GM19193 (cell line): Measurements from ENCODE around the gene TJAP1.
A peak's percentile ranks its signal among the peaks of the same experiment; 100 is the strongest.

Experiments
- POLR2A ChIP-seq: IDR thresholded peaks from 4 replicates; pipeline ENCODE4 v1.6.1; 2011; ENCODE audit not compliant: insufficient read depth, insufficient read length; ENCODE audit errors: extremely low read depth

TJAP1 gene

DNA sequence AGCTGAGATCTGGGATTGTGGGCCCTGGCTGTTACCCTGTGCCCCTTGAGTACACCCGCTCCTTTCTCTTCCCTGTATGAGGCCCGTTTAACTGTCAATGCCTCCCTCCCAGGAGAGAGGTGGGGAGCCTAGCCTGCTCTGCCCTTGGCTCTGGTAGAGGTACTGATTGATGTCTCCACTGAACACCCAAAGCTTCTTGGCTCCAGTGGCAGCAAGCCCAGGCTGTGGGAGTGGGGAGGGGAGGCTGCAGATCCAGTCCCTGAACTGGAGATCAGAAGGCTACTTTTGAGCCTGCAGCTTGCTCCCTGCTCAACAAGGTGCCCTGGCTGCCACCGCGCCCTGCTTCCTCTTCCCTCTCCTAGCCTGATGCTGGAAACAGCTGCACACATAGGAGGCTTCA lies 25.3 kb downstream of the TJAP1 start:
- no peak for TF ChIP-seq POLR2A

DNA sequence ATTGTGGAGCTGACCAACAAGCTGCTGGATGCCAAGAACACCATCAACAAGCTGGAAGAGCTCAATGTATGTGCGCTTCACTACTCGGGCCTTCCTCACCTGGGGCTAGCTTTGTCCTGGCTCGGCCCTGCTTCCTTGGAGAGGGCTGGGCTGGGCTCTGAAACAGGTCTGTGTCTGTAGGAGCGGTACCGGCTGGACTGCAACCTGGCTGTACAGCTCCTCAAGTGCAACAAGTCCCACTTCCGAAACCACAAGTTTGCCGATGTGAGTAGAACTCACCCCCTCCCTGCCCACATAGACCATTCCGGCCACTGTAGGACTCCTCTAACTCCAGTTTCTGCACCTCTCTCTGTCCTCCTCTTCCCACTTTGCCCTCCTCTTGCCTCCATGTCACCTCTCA lies 26.1 kb downstream of the TJAP1 start:
- no peak for TF ChIP-seq POLR2A

DNA sequence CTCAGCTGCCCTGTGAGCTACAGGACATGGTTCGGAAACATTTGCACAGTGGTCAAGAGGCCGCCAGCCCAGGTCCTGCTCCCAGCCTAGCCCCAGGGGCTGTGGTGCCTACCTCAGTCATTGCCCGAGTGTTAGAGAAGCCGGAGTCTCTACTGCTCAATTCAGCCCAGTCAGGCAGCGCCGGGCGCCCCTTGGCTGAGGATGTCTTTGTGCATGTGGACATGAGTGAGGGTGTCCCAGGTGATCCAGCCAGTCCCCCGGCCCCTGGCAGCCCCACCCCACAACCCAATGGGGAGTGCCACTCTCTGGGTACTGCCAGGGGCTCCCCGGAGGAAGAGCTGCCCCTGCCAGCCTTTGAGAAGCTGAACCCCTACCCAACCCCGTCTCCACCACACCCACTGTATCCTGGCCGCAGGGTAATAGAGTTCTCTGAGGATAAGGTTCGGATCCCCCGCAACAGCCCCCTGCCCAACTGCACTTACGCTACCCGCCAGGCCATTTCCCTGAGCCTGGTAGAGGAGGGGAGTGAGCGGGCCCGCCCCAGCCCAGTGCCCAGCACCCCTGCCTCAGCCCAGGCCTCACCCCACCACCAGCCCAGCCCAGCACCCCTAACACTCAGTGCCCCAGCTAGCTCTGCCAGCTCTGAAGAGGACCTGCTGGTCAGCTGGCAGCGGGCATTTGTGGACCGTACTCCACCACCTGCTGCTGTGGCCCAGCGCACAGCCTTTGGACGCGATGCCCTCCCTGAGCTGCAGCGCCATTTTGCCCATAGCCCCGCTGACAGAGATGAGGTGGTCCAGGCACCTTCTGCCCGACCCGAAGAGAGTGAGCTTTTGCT lies 27.6 kb downstream of the TJAP1 start:
- no peak for TF ChIP-seq POLR2A

DNA sequence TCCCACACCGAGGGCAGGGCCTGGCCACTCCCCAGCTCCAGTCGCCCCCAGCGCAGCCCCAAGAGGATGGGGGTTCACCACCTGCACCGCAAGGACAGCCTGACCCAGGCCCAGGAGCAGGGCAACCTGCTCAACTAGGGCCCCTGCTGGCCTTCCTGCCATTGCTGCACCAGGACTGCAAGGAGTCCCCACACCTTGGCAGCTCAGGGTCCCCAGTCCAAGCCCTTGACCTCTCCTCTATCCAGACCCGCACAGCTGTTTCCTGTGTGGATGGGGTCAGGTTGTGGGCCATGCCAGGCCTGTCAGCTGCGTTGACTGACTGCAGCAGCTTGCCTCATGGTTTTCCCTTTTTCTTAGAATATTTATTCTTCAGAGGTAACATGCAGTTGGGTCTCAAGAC lies 28.3 kb downstream of the TJAP1 start:
- TF ChIP-seq POLR2A = no peak

DNA sequence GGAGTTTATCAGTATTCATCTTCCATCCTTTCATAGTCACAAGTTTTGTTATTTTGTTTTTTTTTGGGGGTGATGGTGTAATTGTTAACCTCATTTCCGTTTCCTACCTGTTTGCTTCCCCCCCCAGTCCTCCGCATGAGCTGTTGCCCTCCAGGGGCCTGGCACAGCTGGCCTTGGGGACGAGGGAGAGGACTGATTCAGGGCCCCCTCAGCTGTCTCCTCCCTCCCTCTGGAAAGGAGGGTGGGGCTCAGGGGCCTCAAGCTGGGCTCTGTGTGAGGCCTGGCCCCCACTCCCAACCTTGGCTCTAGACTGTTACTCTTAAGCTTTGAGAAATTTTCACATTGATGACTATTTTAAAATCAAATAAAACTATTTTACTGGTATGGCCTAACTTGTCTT lies 28.8 kb downstream of the TJAP1 start:
- TF ChIP-seq POLR2A = no peak

DNA sequence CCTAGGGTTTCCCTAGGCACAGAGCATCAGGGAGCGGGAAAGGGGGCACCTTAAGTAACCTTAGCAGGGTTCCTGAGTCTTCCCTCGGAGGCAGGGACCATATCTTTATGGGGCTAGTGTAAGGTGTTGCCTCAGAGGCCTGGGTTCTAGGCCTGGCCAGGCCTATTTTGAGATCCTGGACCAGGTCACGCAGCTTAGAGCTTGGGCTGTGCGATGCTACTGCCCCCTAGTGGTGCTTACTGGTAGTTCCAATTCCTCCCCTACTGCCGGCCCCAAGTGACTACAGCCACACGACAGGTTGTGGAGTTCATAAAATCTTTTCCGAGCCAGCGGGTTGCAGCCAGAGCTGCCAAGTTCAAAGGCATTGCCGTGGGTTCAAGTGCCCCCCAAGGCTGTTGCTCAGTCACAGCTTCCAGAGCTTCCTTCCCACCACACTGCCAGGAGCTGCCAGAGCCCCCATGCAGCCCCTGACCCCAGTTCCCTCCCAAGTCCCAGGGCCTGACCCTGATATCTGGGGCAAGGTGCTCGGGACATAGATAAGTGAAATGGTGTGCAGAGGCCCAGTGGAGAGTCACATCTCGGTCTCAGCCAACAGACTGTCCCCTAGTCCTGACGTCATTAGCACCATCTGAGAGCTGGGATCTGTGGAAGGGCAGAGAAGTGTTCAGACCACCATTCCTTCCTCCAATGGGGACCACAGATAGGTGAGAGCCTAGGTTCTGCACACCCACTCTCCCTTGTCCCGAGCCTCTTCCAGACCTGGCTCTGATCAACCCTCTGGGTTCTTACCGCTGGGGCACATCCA lies 29.5 kb downstream of the TJAP1 start:
- TF ChIP-seq POLR2A = no peak

DNA sequence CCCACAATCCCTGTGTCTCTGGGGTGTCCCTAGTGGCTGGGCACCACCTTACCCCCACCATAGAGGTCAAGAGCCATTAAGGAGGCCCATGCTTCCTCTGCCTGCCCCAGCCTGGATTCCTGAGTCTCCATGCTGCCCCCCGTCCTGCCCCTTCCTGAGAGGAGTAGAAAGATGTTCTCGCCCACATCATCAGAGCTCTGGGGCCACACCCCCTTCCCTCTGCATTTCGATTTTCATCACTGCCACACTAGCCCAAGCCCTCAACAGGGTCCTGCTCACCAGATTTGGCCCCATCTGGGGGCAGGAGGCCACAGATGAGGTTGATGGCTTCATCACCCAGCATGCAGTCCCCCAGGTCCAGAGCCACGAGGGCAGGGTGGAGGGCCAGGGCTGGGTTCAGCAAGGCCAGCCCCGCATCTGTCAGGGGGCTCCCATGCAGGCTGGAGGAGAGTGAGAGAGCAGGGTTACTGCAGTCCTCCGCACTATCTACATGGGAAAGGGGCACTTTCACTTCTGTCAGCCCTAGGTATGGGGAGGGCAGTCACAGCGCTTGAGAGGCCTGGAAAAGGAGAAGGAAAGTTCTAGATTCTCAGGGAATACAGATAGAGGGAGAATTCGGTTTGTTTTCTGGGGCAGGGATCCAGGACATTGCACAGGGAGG lies 31.2 kb downstream of the TJAP1 start:
- TF ChIP-seq POLR2A = no peak

DNA sequence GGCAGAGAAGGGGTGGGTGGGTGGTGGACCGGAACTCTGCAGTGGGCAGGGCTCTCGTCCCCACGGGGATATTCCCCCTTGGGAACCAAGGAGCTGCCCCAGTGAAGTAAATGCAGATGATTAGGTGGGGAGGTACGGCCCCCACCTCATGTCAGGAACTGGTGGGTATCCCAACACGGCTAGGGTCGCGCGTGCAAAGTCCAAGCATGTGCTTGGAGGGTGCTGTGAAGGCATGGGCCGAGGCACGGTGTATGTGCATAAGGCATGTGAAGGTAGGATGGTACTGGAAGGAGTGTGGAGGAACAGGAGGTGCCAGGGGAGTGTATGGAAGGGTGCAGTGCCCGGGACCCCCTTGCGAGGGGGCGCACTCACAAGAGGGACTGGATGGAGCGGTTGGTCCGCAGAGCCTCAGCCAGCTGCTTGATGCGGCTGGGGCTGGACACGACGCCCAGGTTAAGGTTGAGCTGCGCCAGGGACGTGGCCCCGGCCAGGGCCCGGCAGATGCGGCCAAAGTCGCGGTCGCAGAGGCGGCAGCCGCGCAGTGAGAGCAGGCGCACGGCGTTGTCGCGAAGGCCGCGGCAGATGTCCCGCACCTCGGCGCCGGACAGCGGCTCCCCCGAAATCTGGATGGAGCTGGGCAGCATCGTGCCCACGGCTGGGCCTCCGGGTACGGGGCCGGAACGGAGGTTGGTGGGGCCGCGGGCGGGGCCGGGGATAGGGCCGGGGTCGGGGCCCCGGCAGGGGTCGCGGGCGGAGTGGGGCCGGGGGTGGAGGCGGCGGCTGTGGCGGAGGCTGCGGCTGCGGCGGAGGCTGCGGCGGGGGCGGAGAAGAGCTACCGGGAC lies 32.0 kb downstream of the TJAP1 start:
- TF ChIP-seq POLR2A = no peak

DNA sequence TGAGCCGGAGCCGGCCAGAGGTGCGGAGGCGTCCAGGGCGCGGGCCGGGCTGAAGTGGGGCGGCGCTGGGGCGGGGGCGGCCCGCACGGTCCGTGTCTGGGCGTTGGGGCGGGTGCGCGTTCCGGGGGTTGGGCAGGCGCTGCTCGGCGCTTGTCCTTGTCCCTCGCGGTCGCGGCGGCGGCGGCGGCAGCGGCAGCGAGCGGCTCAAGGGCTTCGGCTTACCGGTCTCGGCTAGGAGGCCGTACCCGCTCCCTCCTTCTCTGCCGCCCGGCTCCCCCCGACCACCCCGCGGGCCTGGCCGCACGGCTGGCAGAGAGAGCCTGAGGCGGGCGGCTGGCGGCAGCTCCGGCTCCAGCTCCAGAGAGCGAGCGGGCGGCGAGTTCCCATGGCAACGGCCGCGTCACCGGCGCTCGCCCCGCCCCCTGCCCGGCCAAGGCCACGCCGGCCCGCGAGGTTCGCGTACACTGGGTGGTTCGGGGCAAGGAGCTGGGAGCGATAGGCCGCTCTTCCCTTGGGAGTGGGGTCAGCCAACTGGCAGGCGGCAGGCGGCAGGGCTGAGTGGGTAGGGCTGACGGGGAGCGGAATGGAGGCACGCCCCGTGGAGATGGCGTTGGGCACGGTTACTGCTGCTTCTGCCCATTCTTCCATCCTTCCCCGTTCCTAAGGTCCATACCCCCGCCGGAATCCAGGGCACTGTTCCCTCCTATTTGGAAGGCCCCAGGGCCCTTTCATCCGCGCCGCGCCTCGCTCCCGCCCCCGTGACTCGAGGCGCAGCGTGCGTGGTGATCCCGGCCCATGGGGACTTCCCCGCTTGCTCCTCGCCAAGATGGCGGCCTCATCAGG lies 32.8 kb downstream of the TJAP1 start, which contains the start of gene LRRC73:
Gene LRRC73, minus strand, starts transcription at position 363 of the 843 bp plus-strand sequence. CDS start 561 bp downstream, outside the sequence.
- TF ChIP-seq POLR2A = no peak

DNA sequence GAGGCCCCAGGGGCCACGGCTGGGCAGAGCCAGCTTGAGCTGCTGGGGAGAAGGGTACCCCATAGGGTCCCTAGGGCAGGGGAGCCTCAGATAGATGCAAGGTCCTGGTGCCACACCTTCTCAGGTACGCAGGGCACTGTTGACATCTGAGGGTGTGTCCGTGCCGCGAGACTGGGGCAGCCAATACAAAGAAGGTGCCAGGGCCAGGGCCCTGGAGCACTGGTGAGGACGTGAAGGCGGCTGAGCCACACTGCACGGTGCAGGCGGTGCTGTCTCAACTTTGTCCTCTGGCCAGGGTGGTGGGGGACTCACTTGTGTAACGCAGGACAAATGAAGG lies 33.4 kb downstream of the TJAP1 start:
- TF ChIP-seq POLR2A = no peak

DNA sequence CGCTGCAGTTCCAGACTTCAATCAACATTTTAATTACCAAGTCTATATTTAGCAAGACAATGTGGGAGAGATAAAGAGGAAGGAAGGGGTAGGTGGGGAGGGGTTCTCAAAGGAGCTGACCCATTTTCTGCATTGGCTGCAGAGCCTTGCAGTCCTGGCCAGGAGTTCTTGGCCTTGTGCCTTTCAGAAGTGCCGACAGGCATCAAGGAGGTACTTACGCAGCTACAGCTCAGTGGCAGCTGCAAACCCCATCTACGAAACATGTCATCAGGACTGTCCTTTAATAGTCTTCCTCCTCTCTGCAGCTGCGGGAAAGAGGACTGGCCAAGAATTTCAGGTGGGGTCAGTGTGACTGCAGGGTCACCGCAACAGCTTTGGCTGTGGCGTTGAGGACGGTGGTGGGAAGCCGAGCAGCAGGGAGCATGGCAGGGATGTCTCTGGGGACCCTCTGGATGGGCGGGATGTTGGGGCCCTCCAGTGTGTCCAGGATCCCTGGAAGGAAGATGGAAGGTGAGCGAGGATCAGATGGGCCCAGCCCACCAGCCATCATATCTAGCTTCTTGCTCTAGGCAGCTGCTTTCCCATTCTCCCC lies 34.5 kb downstream of the TJAP1 start:
- no peak for TF ChIP-seq POLR2A

DNA sequence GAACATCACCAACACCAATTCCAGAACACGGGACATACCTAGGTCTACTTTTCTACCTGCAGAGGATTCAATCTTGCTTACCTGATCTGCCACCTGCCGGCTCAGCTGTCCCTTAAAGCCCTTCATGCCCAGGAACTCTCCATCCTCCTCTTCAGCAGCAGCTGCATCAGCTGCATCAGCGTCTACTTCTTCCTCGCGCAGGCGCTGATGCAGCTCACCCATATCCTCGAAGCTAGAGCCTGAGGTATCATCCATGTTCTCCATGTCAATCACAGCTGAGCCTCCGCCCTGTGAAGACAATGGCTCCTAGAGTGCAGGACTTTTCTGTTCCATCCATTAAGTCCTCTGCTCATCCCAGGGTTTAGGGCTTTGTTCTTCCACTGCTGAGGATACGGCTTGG lies 38.4 kb downstream of the TJAP1 start:
- TF ChIP-seq POLR2A = no peak

DNA sequence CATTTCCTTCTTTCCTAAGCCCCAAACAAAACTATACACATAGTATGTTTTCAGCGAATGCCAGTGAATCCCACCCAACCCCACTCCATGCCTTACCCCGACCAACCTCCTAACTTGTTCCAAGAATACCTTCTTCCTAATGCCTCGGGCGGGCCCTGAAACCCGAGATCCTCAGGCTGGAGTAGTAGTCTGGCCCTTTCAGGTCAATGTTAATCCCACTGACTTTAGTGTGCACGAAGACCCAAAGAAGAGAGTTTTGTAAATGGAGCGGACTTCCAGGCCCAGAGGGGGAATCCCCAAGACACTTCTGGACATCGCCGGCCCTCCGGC lies 39.0 kb downstream of the TJAP1 start:
- no peak for TF ChIP-seq POLR2A

DNA sequence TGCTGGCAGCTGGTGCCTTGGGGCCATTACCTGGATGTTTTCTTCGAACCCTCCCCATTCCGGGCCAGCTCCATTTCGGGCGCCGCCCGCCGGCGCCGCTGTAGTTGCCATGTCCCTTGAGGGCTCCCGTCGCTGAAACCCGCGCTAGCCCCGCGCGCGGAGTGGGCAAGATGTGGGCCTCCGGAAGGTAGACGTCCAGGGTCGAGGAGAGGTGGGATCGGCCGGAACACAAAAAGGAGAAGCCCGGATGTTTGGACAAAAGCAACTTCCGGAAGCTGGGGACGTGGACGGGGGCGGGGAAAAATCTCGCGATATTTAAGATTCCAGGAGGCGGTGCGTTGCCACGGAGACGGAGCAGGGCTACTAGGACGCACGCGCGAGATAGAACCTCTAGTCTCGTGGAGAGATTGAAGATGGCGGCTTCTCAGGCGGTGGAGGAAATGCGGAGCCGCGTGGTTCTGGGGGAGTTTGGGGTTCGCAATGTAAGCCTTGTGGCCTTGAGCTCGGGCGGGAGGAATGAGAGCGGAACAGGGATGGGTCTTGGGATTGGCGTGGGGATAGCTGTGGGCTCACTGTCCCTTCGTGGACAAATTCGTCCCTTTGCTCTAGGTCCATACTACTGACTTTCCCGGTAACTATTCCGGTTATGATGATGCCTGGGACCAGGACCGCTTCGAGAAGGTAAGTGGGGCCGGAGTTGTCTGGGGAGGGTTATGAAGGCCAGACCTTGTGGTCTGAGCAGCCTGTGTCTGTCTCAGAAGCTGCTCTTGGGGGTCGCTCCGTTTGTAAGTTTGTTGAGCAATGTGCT lies 39.5 kb downstream of the TJAP1 start, which contains the start of the genes POLR1C and YIPF3:
Gene POLR1C, plus strand, starts transcription at position 393 of the 808 bp plus-strand sequence. Its CDS starts 21 bp downstream, at position 414.
Gene YIPF3, minus strand, starts transcription at position 230 of the 808 bp plus-strand sequence. Its CDS starts 119 bp downstream, at position 111.
- TF ChIP-seq POLR2A = peak; percentile 92
